Measurements from ENCODE around the gene IP6K1.

DNA sequence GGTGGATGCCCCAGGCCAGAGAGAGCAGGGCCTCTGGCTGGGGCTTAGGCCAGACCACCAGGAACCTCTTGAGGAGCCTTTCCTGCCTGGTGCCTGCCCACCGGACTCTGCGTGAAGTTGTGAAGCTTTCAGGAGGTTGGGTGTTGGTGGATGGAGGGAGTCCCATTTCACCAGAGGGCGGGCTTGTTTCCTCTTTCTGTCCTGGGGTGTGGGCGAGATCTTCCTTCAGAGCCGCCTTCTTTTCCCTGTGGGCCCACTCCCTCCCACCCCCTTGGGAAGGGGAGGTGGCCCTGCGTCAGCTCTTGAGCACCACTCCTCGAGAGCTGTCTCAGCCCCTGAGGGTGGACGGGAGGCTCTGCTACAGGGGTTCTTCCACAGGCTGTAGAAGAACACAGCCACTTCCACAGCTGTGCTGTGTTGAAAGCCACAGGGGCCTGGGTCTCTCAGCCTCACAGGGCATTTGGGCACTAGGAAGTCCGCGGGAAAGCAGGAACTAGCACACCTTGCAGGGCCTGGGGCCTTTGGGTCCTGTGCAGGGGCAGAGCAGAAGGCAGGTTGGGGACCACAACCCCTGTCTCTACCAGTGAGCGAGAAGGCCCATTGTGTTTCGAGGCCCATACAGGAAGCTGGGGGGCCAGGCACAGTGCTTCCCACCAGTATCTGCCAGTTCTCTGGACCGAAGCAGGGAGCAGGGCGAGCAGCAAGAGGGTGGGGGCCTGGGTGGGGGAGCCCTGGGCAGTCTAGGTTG lies 69.0 kb downstream of the IP6K1 start:
- TF ChIP-seq POLR2A (IDR thresholded peaks at IDR 0.05), result no peak
- TF ChIP-seq, protein P1, sequence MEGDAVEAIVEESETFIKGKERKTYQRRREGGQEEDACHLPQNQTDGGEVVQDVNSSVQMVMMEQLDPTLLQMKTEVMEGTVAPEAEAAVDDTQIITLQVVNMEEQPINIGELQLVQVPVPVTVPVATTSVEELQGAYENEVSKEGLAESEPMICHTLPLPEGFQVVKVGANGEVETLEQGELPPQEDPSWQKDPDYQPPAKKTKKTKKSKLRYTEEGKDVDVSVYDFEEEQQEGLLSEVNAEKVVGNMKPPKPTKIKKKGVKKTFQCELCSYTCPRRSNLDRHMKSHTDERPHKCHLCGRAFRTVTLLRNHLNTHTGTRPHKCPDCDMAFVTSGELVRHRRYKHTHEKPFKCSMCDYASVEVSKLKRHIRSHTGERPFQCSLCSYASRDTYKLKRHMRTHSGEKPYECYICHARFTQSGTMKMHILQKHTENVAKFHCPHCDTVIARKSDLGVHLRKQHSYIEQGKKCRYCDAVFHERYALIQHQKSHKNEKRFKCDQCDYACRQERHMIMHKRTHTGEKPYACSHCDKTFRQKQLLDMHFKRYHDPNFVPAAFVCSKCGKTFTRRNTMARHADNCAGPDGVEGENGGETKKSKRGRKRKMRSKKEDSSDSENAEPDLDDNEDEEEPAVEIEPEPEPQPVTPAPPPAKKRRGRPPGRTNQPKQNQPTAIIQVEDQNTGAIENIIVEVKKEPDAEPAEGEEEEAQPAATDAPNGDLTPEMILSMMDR (IDR thresholded peaks at IDR 0.05), result no peak
